GM19372 (cell line): ENCODE results near the gene PKNOX2.

ENCODE experiments used
- ATAC-seq: cut with Tn5 transposase; IDR thresholded peaks from one replicate; pipeline ENCODE4 v1.9.1; 2021; ENCODE audit warnings: mild to moderate bottlenecking, low read depth, moderate library complexity; ENCODE audit not compliant: unreplicated experiment

PKNOX2 gene

DNA sequence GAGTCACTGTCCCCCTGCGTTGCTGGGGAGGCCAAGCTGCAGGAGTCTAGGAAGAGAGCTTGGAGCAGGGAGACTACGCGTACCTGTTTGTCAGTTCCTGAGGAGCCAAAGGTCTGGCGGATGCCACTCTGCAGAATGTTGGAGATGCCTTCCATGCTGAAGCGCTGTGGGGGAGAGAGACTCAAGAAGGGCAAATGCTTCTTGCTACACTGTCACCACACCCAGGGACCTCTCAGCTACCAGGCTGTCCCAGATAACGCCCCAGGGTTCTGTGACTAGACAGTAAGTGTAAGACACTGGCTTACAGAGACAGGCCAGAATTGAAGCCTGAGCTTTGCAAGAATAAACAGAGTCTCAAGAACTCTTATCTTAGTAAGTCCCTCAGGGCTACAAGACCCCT, 289.5 kb downstream of the PKNOX2 start:
- ATAC-seq, result no peak

DNA sequence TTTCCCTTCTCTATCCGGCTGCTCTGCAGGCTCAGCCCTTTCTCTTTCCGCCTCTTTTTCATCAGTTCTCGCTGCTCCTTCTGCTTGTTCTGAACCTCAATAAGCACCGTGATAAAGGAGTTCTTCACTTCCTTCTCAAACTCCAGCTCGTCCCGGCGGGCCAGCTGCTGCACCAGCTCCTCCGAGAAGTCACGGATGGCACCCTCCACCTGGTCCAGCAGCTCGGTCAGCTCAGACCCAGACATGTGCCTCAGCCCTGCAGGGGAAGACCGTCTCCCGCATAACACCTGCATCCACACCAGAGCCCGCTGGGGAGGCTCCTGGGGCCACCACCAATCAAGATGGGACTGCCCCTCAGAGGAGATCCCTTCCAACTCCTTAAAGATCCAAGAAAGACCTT, 291.3 kb downstream of the PKNOX2 start:
- ATAC-seq, result no peak

DNA sequence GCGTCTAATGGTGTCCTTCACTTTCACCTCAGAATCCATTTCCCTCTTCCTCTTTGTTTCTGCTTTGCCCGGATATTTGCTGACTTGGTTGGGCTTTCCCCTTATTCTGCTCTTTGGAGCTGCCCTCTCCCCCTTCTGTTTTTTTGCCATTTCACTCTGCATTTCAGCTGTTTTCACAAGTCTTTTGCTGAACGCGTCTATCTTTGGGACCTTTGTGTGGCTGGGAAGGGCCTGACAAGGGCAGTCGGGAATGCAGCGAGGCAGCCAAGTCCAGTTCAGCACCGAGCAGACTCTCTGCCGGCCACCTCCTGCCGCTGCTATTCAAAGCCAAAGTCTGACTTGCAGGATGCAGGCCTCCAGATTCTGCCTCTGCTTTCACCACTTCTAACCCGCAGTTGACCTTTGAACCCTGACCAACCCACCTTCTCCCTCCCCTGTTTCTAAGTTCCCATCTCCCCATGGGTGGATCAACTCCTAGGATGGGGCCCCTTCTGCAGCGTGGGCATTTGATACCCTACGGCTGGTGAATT, 293.3 kb downstream of the PKNOX2 start:
- ATAC-seq, result no peak

DNA sequence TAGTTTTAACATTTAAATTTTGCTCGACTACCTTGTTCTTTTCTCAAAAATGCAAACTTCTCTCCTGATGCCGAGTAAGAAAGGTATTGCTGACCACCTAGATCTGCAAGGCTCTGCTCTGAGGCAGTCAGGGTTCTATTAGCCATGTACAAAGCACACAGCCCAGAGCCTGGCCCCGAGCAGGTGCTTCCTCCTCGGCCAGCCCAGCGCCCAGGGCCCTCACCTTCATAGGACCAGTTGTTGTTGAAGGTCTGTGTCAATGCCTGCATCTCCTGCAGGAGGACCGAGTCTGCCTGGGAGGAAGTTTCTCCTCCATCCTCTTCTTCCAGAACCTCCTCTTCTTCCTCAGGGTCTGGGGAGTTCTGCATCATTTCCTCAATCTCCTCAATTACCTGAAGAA, 295.7 kb downstream of the PKNOX2 start:
- no peak for ATAC-seq

DNA sequence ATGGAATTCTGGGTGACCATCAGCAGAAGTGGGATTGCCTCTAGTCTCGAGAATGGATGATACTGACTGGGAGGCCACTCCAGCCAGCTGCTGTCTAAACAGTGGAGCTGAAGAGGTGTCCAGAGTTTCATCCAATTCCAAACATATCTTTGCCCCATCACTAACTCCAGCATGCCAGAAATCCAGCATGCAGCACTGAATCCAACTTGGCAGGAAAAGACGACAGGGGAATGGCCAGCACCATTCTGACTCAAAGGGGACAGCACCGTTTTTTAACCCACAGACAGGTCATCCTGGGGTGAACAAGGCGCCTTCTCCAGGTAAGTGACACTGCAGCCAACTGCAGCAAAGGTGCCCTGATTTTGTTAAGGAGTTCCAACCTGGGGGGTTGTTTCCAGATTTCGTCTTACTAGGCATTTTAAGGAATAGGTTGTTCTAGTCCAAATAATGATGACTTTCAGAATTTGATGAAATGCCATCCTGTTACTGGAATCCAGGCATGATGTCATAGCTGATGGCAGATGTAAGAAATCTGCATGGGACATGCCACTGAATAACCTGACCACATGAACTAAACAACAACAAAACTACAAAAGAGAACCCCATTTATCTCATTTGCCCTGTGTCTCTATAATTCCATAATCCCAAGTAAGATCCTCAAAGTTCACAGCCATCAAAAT, 299.2 kb downstream of the PKNOX2 start:
- ATAC-seq, result no peak

DNA sequence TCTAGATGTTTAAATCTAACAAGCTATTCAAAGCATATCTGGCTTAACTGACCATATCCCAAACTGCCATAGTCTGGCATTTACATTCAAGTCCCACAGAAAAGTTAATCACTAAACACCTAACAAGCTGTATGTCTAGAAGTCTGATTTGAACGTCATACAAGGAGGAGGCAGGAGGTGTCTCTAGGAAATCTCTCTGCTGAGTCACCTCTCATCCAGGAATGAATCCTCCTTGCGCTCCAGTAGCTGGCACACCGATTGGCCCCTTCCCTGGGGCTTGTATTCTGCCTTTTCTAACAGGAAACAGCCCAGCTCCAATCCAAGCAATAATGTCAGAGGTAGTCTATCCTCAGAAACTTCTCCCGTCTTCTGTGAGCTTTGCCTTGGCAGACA, 299.7 kb downstream of the PKNOX2 start:
- no peak for ATAC-seq

DNA sequence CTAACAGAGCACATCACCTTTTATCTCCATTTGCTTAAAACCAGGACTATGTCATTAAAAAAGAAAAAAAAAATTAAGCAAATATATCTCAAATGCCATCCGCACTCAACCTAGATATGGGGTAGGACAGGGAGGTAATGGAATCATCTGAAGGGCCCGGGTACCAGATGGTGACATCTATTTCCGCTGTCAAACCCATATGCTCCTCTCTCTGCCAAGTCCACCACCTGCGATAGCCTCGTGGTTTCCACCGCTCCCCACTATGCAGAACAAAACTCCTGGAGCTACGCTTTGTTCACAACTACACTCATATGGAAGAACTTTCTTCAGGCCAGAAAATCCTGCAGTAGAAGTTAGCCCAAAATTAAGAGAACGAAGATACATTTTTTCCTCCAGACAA, 300.1 kb downstream of the PKNOX2 start:
- ATAC-seq, result no peak

DNA sequence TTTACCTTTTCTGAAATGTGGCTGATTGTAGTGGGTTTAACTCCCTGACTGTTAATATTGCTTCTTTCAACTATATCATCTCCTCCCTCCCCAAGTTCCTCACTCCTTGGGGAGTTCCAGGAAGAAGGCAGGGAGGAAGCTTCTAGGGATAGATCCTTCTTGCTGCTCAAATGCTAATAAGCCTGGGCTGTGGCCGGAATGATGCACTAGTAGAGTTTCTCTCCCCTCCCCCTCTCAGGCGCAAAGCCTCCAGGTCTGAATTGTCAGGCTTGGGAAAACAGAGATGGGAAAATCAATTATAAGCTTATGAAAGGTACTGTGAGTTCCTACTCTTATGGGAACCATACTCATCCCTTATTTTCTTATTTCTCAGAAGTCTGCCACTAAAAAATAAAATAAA, 300.7 kb downstream of the PKNOX2 start:
- ATAC-seq, result no peak

DNA sequence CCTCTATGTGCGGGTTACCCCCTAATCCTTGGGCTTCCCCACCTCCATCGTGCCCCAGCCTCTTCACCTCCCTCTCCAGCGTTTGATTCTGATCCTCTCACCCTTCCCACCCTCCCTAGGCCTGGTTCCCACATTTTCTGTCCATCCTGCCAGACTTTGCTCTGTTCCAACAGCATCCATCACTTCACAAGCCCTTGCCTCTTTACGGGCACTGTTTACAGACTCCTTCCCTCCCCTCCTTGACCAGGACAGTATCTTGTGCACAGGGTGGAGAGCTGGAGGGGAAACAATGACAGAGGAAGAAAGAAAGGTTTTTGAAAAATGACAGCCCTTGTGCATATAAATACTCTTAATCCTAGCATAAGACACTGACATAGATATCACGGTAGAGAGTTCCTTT, 301.1 kb downstream of the PKNOX2 start:
- no peak for ATAC-seq

DNA sequence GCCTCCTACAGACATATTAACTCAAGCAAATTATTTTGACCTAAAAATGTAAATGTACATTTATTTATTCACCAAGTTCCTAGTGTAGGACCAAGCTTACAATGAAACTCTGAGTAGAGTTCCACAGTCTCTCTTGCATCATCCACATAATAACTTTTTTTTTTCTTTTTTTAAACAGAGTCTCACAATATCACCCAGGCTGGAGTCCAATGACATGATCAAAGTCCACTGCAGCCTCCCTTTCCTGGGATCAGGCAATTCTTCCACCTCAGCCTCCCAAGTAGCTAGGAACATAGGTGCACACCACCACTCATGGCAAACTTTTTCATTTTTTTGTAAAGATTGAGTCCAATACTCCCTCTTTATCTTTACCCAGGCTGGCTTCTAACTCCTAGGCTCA, 303.5 kb downstream of the PKNOX2 start:
- ATAC-seq, result no peak

DNA sequence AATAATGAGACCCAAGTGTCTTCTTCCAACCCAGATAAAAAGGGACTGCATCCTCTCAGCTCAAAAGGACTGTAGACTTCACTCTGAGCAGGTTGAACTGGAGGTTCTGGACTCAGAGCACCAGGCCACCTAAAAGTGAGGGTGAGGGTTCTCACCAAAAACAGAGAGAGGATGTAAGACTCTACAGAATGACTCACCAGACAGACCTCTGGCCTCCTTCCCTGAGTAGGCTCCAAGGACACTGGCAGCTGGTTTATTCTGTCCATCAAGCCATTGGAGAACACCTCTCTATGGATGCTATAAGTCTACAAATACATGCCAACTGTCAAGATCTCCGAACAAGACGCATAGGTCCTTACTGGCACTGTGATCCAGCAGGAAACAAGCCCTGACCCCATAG, 304.3 kb downstream of the PKNOX2 start:
- no peak for ATAC-seq

DNA sequence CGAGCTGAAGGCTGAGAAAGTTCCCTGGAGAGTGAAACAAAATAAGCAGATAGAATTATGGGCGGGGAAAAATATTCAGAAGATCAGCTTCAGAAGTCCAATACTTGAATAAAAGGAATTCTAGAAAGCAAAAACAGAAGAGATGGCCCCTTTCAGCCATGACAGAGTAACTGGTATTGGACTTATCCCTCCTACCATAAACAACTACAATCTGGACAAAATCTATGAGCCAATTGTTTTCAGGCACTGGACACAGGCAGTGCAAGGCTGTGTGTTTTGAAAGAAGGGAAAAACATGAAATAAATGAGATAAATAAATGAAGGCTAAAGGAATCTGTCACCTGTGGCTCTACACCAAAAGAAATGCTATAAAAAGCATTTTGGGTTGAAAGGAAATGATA, 305.8 kb downstream of the PKNOX2 start:
- ATAC-seq, result no peak

DNA sequence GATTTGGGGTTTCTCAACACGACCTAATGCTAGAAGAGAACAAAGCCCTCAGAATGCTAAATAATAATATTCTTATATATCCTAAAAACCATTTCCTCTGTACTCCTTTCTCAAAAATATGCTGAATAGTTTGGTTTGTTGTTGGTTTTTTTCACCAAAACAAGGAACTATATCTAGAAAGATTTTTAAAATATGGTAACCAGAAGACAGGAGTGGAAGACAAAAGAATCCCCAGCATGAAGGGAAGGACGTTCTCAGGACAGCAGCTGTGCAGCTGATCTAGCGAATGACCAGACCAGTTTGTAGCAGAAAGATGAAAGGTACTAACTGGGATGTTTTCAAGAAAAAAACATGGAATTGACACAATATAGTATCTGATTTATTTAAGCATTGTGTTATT, 312.2 kb downstream of the PKNOX2 start:
- no peak for ATAC-seq

DNA sequence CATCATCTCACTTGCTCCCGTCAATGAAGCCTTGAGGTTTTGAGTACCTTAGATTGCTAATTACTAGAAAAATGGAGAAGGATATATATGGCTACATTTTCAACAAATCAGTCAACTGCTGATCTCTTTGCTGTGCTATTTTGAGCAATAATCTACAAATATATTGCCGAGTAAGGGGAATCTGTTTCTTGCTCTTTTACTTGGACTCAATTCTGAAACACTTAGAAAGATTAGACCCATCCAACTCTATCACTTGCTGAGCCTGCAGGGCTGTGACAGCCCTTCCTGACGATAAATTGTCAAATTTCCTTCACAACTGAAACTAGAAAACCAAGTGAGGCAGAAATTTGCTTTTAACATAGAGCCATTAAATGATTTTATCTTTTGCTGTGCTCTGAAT, 314.6 kb downstream of the PKNOX2 start:
- ATAC-seq, result no peak

DNA sequence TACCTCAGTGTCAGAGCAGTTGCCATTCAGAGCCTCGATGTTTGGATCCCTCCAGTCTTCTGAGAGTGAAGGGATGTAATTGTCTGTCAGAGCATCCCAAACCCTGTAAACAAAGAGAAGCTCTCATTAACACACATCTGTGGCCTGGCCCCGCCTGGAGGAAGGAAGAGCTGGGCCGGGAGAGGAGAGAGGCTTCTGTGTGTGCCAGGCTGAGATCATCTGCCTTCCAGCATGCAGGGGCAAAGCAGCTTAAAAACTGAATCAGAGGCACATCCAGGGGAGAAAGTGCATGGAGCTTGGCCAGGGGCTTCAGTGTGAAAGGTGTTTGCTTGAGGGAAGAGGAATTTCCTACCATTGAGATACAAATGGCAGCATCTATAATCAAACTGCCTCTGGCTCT, 317.0 kb downstream of the PKNOX2 start:
- no peak for ATAC-seq
